Trophoblast cell (in vitro differentiated cells and primary cell): Measurements from ENCODE around the gene RNF111.
A peak's percentile ranks its signal among the peaks of the same experiment; 100 is the strongest.

Experiments
- DNase-seq, 2 donors: peaks; one replicate each; pipeline ENCODE4 v3.0.0-alpha.2; 2016
- H2AFZ ChIP-seq: 2 replicates; pipeline ENCODE4 v1.6.1; 2013; ENCODE audit warnings: low read length, moderate library complexity, mild to moderate bottlenecking; ENCODE audit not compliant: insufficient read depth, poor library complexity
- H2AK5ac ChIP-seq: 2 replicates; pipeline ENCODE4 v1.6.1; 2013; ENCODE audit warnings: mild to moderate bottlenecking, low read length
- H2BK120ac ChIP-seq: 2 replicates; pipeline ENCODE4 v1.6.1; 2013; ENCODE audit warnings: low read length, mild to moderate bottlenecking, moderate library complexity; ENCODE audit not compliant: insufficient read depth, poor library complexity
- H2BK12ac ChIP-seq: 2 replicates; pipeline ENCODE4 v1.6.1; 2013; ENCODE audit warnings: mild to moderate bottlenecking, low read length, moderate library complexity
- H2BK5ac ChIP-seq: 2 replicates; pipeline ENCODE4 v1.6.1; 2013; ENCODE audit warnings: low read length, low read depth, moderate library complexity, mild to moderate bottlenecking; ENCODE audit not compliant: poor library complexity
- H3K14ac ChIP-seq: 2 replicates; pipeline ENCODE4 v1.6.1; 2013; ENCODE audit warnings: mild to moderate bottlenecking, low read length
- H3K18ac ChIP-seq: 2 replicates; pipeline ENCODE4 v1.6.1; 2013; ENCODE audit warnings: mild to moderate bottlenecking, low read length
- H3K23ac ChIP-seq: 2 replicates; pipeline ENCODE4 v1.6.1; 2013; ENCODE audit warnings: low read length
- H3K27ac ChIP-seq: 2 replicates; pipeline ENCODE4 v1.5.1; 2013; ENCODE audit warnings: low read depth, mild to moderate bottlenecking, inconsistent platforms, low read length, moderate library complexity
- H3K27me3 ChIP-seq: 2 replicates; pipeline ENCODE4 v1.6.1; 2013; ENCODE audit warnings: inconsistent platforms, mild to moderate bottlenecking, low read length, moderate library complexity; ENCODE audit not compliant: insufficient read depth
- H3K36me3 ChIP-seq, 2 experiments: 1 replicate in 1 of 2; 2 replicates in 1 of 2; pipeline ENCODE4 v1.6.1; 2013; ENCODE audit warnings: low read length in 2 of 2, mild to moderate bottlenecking in 2 of 2, moderate library complexity in 1 of 2; ENCODE audit not compliant: insufficient read depth in 2 of 2, control insufficient read depth in 1 of 2
- H3K4ac ChIP-seq: 2 replicates; pipeline ENCODE4 v1.6.1; 2013; ENCODE audit warnings: low read depth, mild to moderate bottlenecking, low read length, moderate library complexity
- H3K4me1 ChIP-seq, 2 experiments: 1 replicate in 1 of 2; 2 replicates in 1 of 2; pipeline ENCODE4 v1.6.1; 2013; ENCODE audit warnings: low read length in 2 of 2, mild to moderate bottlenecking in 2 of 2, moderate library complexity in 1 of 2; ENCODE audit not compliant: insufficient read depth in 2 of 2, control insufficient read depth in 1 of 2
- H3K4me2 ChIP-seq: 2 replicates; pipeline ENCODE4 v1.6.1; 2013; ENCODE audit warnings: inconsistent platforms, mild to moderate bottlenecking, low read length, moderate library complexity
- H3K4me3 ChIP-seq: 2 replicates; pipeline ENCODE4 v1.5.1; 2013; ENCODE audit warnings: mild to moderate bottlenecking, low read depth, low read length, inconsistent platforms
- H3K79me1 ChIP-seq: one replicate; pipeline ENCODE4 v1.6.1; 2013; ENCODE audit warnings: low read length
- H3K79me2 ChIP-seq: 2 replicates; pipeline ENCODE4 v1.6.1; 2013; ENCODE audit warnings: low read length, mild to moderate bottlenecking; ENCODE audit not compliant: control insufficient read depth, insufficient read depth, poor library complexity
- H3K9ac ChIP-seq: 2 replicates; pipeline ENCODE4 v1.6.1; 2013; ENCODE audit warnings: mild to moderate bottlenecking, low read length
- H3K9me3 ChIP-seq: 2 replicates; pipeline ENCODE4 v1.6.1; 2013; ENCODE audit warnings: low read depth, mild to moderate bottlenecking, control low read depth, inconsistent platforms, low read length; ENCODE audit not compliant: insufficient read depth
- H4K12ac ChIP-seq: 2 replicates; pipeline ENCODE4 v1.6.1; 2013; ENCODE audit warnings: low read depth, mild to moderate bottlenecking, low read length, moderate library complexity
- H4K8ac ChIP-seq: 2 replicates; pipeline ENCODE4 v1.6.1; 2013; ENCODE audit warnings: low read depth, mild to moderate bottlenecking, low read length, moderate library complexity
- H4K91ac ChIP-seq: one replicate; pipeline ENCODE4 v1.6.1; 2013; ENCODE audit warnings: low read depth, mild to moderate bottlenecking, low read length, moderate library complexity
- WGBS: extraction: QIAGEN DNeasy Blood & Tissue Kit; methylation state at CpG from one replicate; pipeline ENCODE4 v1.1.7; 2013; ENCODE audit warnings: missing lambda C conversion rate; ENCODE audit not compliant: insufficient read length, insufficient coverage; ENCODE audit errors: extremely low coverage; 5-methylcytosine and 5-hydroxymethylcytosine counted together

The RNF111 gene

GRCh38 chr15:59116141-59116540 lies 128.7 kb downstream of the RNF111 start:
- Histone ChIP-seq H3K23ac (no peak overlapping the region), H2BK120ac (no peak overlapping the region), H2AK5ac (no peak overlapping the region), H4K91ac (no peak overlapping the region), H3K79me2 (no peaks in the 10 kb centered on the region), H3K9me3 (no peaks in the 10 kb centered on the region), H3K36me3 (peaks cover 27 to 58% of the 10 kb centered on the region in 2 experiments), H3K4me1 (no peaks in the 10 kb centered on the region), H2BK12ac (no peak overlapping the region), H3K9ac (no peak overlapping the region), H3K4me2 (no peak overlapping the region), H2AFZ (no peak overlapping the region), H3K4me3 (no peak overlapping the region), H4K12ac (no peak overlapping the region), H3K27me3 (no peaks in the 10 kb centered on the region), H3K27ac (no peak overlapping the region), H3K79me1 (no peaks in the 10 kb centered on the region), H3K4ac (no peak overlapping the region), H3K18ac (no peak overlapping the region), H4K8ac (no peak overlapping the region), H3K14ac (no peak overlapping the region), H2BK5ac (no peak overlapping the region)
- WGBS: no CpG with 5 or more reads among the region's 1 CpG
- DNase-seq: no peak

GRCh38 chr15:59116771-59117170 lies 129.3 kb downstream of the RNF111 start:
- Histone ChIP-seq H2AK5ac (no peak overlapping the region), H3K27ac (no peak overlapping the region)

DNA sequence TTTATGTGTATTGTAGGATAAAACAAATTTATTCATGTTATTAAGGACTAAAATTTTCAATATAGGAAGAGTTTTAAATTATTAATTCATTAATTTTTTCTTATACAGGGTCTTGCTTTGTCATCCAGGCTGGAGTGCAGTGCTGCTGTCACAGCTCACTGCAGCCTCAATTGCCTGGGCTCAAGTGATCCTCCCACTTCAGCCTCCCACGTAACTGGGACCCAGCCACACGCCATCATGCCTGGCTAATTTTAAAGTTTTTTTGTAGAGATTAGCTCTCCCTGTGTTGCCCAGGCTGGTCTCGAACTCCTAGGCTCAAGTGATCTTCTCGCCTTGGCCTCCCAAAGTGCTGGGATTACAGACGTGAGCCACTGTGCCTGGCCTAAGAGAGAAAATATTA lies 132.2 kb downstream of the RNF111 start:
- Histone ChIP-seq H3K9me3 (no peaks in the 10 kb centered on the region), H4K91ac (no peak overlapping the region), H4K12ac (peak overlapping the region; percentile 35), H2AK5ac (no peak overlapping the region), H3K14ac (no peak overlapping the region), H2BK12ac (no peak overlapping the region), H3K4me2 (no peak overlapping the region), H3K79me1 (no peaks in the 10 kb centered on the region), H3K4me3 (no peak overlapping the region), H3K36me3 (peaks cover 28 to 60% of the 10 kb centered on the region in 2 experiments), H3K4ac (no peak overlapping the region), H3K27me3 (no peaks in the 10 kb centered on the region), H3K23ac (no peak overlapping the region), H3K9ac (no peak overlapping the region), H3K27ac (no peak overlapping the region), H2AFZ (no peak overlapping the region), H3K4me1 (no peaks in the 10 kb centered on the region), H4K8ac (no peak overlapping the region), H3K79me2 (no peaks in the 10 kb centered on the region), H3K18ac (no peak overlapping the region), H2BK120ac (no peak overlapping the region), H2BK5ac (no peak overlapping the region)
- DNase-seq: no peak
- no CpG with 5 or more reads among the region's 5 CpGs for WGBS

More at GRCh38 chr15:59116771-59117170, 129.3 kb downstream of the RNF111 start:
- H3K9me3 ChIP-seq: no peaks in the 10 kb centered on the region
- H3K4me1 ChIP-seq: no peaks in the 10 kb centered on the region
- no peak overlapping the region for H3K23ac ChIP-seq
- no peak overlapping the region for H3K9ac ChIP-seq
- no peaks in the 10 kb centered on the region for H3K79me1 ChIP-seq
- H2AFZ ChIP-seq: no peak overlapping the region
- H3K18ac ChIP-seq: no peak overlapping the region
- H3K27me3 ChIP-seq: no peaks in the 10 kb centered on the region
- no peak overlapping the region for H4K12ac ChIP-seq
- H3K4me2 ChIP-seq: no peak overlapping the region
- no peak for DNase-seq
- H4K8ac ChIP-seq: no peak overlapping the region
- no peak overlapping the region for H2BK12ac ChIP-seq
- H3K79me2 ChIP-seq: no peaks in the 10 kb centered on the region
- H2BK120ac ChIP-seq: no peak overlapping the region
- no peak overlapping the region for H2BK5ac ChIP-seq
- WGBS: no CpG with 5 or more reads among the region's 6 CpGs
- no peak overlapping the region for H3K4ac ChIP-seq
- peaks cover 30 to 57% of the 10 kb centered on the region in 2 experiments for H3K36me3 ChIP-seq
- H3K14ac ChIP-seq: no peak overlapping the region
- no peak overlapping the region for H4K91ac ChIP-seq
- no peak overlapping the region for H3K4me3 ChIP-seq

DNA sequence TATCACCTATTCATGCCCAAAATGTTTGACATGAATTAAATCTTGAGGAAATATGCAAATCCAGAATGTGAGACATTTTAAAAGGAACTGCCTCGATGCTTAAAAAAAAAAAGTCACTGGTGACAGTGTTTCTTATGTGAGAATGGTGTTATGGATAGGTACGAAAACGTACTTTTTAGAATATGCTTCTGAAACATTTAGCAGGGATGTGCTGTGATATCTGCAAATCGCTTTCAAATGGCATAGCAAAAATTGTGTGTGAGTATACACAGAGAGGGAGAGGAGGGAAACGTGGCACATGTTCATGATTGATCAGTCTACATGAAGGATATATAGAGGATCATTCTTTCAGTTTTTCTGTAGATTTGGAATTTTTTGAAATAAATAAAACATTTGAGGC lies 133.5 kb downstream of the RNF111 start:
- H3K79me2 ChIP-seq: no peaks in the 10 kb centered on the region
- H2BK5ac ChIP-seq: no peak overlapping the region
- no peak overlapping the region for H3K18ac ChIP-seq
- no peaks in the 10 kb centered on the region for H3K79me1 ChIP-seq
- no peak overlapping the region for H2AFZ ChIP-seq
- no peak overlapping the region for H3K9ac ChIP-seq
- H3K4me2 ChIP-seq: no peak overlapping the region
- no peak overlapping the region for H4K91ac ChIP-seq
- no peak overlapping the region for H2AK5ac ChIP-seq
- H3K27me3 ChIP-seq: no peaks in the 10 kb centered on the region
- H3K23ac ChIP-seq: no peak overlapping the region
- H3K4me1 ChIP-seq: no peaks in the 10 kb centered on the region
- no peak overlapping the region for H2BK12ac ChIP-seq
- no peak overlapping the region for H3K4me3 ChIP-seq
- no peak overlapping the region for H4K8ac ChIP-seq
- no peak overlapping the region for H2BK120ac ChIP-seq
- H3K27ac ChIP-seq: no peak overlapping the region
- WGBS: no CpG with 5 or more reads among the region's 5 CpGs
- H4K12ac ChIP-seq: no peak overlapping the region
- no peak overlapping the region for H3K4ac ChIP-seq
- no peak for DNase-seq
- peaks cover 31 to 57% of the 10 kb centered on the region in 2 experiments for H3K36me3 ChIP-seq
- no peak overlapping the region for H3K14ac ChIP-seq
- no peaks in the 10 kb centered on the region for H3K9me3 ChIP-seq
